Right forelimb (tissue), 1 donor: ENCODE results near the gene SNED1.

Source experiments
- DNase-seq: peaks from one replicate; pipeline ENCODE4 v3.0.0-alpha.2; 2018

Gene SNED1

GRCh38 chr2:241070361-241070760 is 71.9 kb downstream of the SNED1 start:
- DNase-seq, result peak; percentile 29

GRCh38 chr2:241070811-241071676 is 72.6 kb downstream of the SNED1 start:
- peak; percentile 38 for DNase-seq

GRCh38 chr2:241071677-241072111 is 73.3 kb downstream of the SNED1 start:
- no peak for DNase-seq

- DNase-seq, result peak; percentile 18
Measured at GRCh38 chr2:241072151-241072550, 73.7 kb downstream of the SNED1 start.

GRCh38 chr2:241072553-241073165 is 74.2 kb downstream of the SNED1 start:
- no peak for DNase-seq

- peak; percentile 37 for DNase-seq
Measured at GRCh38 chr2:241073166-241074064, 75.0 kb downstream of the SNED1 start.

GRCh38 chr2:241074065-241074818 is 75.8 kb downstream of the SNED1 start:
- peak; percentile 35 for DNase-seq

- DNase-seq, result no peak
Measured at GRCh38 chr2:241074901-241075540, 76.6 kb downstream of the SNED1 start.

- DNase-seq, result peak; percentile 28
Measured at GRCh38 chr2:241080405-241081189, 82.2 kb downstream of the SNED1 start.

GRCh38 chr2:241081190-241081642 is 82.8 kb downstream of the SNED1 start:
- DNase-seq, result peak; percentile 27

GRCh38 chr2:241081643-241082340 is 83.4 kb downstream of the SNED1 start:
- DNase-seq, result peak; percentile 36

GRCh38 chr2:241082341-241083090 is 84.1 kb downstream of the SNED1 start:
- DNase-seq, result peak; percentile 32

GRCh38 chr2:241083091-241083415 is 84.6 kb downstream of the SNED1 start:
- no peak for DNase-seq

GRCh38 chr2:241084856-241085444 is 86.5 kb downstream of the SNED1 start:
- DNase-seq, result no peak

- DNase-seq, result no peak
Measured at GRCh38 chr2:241087420-241088268, 89.2 kb downstream of the SNED1 start.

- peak; percentile 26 for DNase-seq
Measured at GRCh38 chr2:241088376-241088775, 90.0 kb downstream of the SNED1 start.

- DNase-seq, result no peak
Measured at GRCh38 chr2:241088791-241089732, 90.6 kb downstream of the SNED1 start.
